SH-SY5Y (cell line): ENCODE data around the gene TMEM260.

Source experiments
- GATA2 ChIP-seq: IDR thresholded peaks from 2 replicates; pipeline ENCODE4 v1.6.1; 2011; ENCODE audit warnings: mild to moderate bottlenecking, low read depth, low read length
- GATA3 ChIP-seq: IDR thresholded peaks from 2 replicates; pipeline ENCODE4 v1.6.1; 2011; ENCODE audit warnings: low read depth, mild to moderate bottlenecking, low read length, moderate library complexity

The TMEM260 gene

DNA sequence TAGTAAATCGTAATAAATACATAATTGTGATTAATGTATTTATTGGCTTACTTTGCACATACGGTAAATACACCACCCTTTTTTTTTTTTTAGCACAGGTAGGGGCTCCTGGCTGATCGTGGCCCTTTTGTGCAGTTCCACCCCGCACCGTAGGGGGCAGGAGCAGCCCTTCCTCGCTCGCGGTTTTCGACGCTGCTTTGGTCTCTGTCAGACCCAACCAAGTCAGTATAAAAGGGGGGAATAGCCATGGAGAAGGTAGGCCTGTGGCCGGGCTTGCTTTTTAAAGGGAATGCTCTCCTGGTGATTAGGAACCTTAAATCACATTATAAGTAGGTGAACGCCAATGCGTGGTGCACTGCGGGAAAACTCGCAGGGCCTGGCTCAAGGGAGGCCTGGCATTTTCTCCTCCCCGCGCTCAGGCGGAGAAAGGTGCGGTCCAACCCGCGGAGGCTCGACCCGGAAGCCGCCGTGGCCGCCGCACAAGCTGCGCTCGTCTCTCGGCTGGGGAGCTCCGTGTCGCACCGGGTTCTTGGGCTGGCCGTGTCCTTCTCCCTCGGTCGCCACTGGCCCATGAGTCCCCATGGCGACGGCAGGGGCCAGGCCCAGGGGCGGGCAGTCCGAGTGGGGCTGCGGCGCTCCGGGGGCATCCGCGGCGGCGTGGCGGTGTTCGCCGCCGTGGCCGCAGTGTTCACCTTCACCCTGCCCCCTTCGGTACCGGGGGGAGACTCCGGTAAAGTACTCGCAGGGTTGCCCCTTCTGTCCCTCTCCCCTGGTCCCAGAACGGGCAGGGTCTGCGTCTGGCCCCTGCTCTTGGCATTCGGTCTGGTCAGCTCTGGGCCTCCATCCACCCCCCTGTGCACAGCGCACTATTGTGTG is at the start of gene TMEM260:
TSS of gene TMEM260 (plus strand) at position 454 of the 876 bp plus-strand sequence. CDS start at position 571, 117 bp downstream.
- no peak for TF ChIP-seq GATA2
- no peak for TF ChIP-seq GATA3

- no peak for TF ChIP-seq GATA3
- no peak for TF ChIP-seq GATA2
These were observed 47.1 kb upstream of the TMEM260 start for GRCh38 chr14:56532546-56532945.

GRCh38 chr14:56534656-56535055 is 44.9 kb upstream of the TMEM260 start:
- TF ChIP-seq GATA3 (no peak), GATA2 (no peak)

DNA sequence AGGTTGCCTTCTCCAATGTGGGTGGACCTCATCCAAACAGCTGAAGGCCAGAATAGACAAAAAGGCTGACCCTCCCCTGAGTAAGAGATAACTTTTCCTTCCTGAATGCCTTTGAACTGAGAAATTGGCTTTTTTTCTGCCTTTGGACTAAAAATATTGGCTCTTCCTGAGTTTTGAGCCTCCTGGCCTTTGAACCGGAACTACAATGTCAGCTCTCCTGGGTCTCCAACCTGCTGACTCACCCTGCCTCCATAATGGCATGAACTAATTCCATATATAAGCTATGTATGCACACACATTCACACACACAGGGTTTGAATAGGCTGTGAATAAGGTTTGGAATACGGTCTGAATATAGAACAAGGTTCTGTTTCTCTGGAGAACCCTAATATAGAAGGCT is 39.7 kb upstream of the TMEM260 start:
- no peak for TF ChIP-seq GATA2
- no peak for TF ChIP-seq GATA3

GRCh38 chr14:56543436-56543835 is 36.2 kb upstream of the TMEM260 start:
- TF ChIP-seq GATA3 (no peak), GATA2 (no peak)

- no peak for TF ChIP-seq GATA2
- TF ChIP-seq GATA3: no peak
These were observed 29.9 kb upstream of the TMEM260 start for GRCh38 chr14:56549721-56550120.

DNA sequence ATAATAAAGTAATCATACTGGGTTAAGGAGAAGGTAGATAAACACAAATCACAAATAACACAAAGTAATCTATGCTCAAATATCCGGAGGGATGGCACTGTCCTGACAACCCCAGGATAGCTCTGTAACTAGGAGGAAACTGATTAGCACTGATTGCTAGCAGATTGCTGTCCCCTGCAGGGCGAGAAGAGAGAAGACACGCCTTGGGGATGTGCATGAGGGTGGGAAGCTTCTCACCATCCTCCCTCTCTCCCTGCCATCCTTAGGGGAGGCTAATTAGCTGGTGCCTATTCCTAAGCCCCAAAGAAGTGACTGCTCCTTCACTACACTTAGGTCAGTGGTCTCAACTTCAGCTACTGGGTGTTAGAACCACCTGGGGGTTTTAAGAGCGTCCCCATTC is 27.0 kb upstream of the TMEM260 start:
- TF ChIP-seq GATA3: no peak
- TF ChIP-seq GATA2: no peak

DNA sequence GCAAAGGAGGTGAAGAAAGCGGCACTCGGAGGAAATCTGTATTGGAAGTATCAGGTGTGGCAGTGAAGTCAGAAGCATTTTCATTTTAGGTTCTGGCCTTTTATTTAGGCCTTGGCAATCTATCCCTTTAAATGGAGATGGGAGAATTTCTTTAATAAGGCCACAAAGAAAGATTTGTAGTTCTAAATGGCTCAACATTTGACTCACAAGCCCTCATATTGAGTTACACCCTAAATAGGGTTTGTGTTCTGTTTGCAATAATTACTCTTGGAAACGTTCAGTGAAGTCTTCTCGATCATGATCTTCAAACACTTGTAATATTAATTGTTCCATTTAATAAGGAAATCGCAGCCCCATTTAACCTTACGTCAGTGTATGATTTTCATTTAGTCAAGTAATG is 25.3 kb upstream of the TMEM260 start:
- TF ChIP-seq GATA2 (no peak), GATA3 (no peak)

- TF ChIP-seq GATA2 (no peak), GATA3 (no peak)
These were observed 23.6 kb upstream of the TMEM260 start for GRCh38 chr14:56555921-56556570.

- no peak for TF ChIP-seq GATA3
- no peak for TF ChIP-seq GATA2
These were observed 20.4 kb upstream of the TMEM260 start for GRCh38 chr14:56559182-56559581.

DNA sequence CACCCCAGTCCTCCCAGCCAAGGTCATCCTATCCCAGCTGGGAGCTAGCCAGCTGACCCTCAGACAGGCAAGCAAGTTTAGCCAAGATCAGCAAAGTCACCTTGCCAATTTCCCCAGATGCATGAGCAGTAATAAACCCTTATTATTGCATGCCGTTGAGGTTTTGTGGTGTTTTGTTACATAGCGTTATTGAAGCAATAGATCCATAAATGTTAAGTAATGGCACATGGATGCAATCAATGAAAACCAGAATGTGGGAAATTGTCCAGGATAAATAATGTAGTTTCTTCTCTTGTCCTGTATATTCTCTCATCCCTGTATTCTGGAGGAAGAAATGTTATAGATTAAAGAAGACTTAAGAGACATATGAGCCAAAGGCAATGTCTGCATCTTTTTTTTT is 18.0 kb upstream of the TMEM260 start:
- TF ChIP-seq GATA3 (no peak), GATA2 (no peak)

DNA sequence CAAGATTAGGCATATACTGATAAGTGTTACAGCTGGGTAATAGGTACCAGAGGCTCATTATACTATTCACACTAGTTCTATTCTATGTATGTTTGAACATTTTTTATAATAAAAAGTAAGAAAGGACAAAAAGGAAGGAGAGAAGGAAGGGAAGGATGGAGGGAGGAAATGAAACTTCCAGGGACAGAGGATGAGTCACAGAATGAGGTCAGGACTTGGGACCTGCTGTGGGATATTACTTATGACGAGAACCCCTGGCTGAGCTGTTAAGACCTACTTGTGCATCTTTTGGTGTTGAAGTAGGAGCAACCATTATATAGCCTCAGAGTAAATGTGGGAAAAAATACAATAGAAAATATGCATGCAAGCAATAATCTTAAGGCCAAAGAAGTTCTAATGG is 16.7 kb upstream of the TMEM260 start:
- TF ChIP-seq GATA3 (no peak), GATA2 (no peak)

DNA sequence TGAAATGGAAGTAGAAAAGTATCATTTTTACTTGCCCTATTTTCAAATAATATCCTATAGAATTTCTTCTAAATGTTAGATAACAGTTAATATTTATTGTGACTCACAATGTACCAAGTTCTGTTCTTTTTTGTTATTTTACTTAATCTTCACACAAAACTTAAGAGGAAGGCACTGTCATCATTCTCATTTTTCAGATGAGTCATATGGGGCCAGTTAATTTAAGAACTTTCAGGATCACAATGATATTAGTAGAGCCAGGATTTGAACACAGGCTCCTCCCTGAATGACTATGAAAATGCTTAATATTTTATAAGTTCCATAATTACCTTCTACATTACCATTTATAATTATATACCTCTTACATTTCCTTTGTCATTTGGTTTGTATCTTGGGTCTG is 10.4 kb upstream of the TMEM260 start:
- TF ChIP-seq GATA3 (no peak), GATA2 (no peak)

- TF ChIP-seq GATA2 (no peak), GATA3 (no peak)
These were observed 9.3 kb upstream of the TMEM260 start for GRCh38 chr14:56570295-56570694.

GRCh38 chr14:56580221-56580711 is 668 bp downstream of the TMEM260 start:
- TF ChIP-seq GATA2 (no peak), GATA3 (no peak)
